Loucy (cell line): ENCODE data around the gene FIGN.

Experiments
- CTCF ChIP-seq: fragments of 200-600 bp; sonication (generic); conservative IDR thresholded peaks from 2 replicates; pipeline ENCODE4 v1.5.1; 2014; ENCODE audit warnings: mild to moderate bottlenecking, antibody characterized with exemption, low read length
- EZH2phosphoT487 ChIP-seq: fragments of 200-600 bp; IDR thresholded peaks from 2 replicates; pipeline ENCODE4 v1.6.1; 2018; ENCODE audit warnings: antibody characterized with exemption, mild to moderate bottlenecking, moderate library complexity, borderline replicate concordance

GRCh38 chr2:163669506-163669905 lies 66.3 kb downstream of the FIGN start:
- TF ChIP-seq CTCF (no peak), EZH2phosphoT487 (no peak)
